ENCODE measurements around the gene EPOP. TPM values are rescaled to one million over a fixed set of nuclear protein-coding genes. Genes with fewer than 3 reads are reported as not detected.

Gene EPOP
- total RNA-seq, 1 donor from 2014 or later, result 8.2 TPM

DNA sequence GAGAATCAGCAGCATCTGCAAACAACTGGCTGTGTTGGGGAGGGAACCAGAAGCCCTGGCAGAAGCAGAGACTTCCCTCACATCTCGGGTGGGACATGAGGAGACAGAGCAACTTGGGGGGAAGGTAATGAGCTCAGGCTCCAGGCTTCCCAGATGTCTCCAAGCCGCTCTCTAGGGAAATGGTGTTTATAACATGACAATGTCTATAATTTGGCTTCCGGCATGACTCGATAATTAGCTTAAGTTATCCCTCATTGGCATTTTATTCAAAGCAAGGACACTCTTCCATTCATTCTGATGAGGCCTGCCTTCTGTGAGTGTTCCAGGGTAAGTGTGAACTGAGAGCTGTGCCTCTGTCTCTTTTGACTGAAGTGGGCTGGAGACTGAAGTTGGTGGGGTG lies 15.6 kb upstream of the EPOP start:
- no peak overlapping the region for H3K4me3 Mint-ChIP-seq (ENCODE audit: low read depth)
- no peaks in the 10 kb centered on the region for H3K9me3 Mint-ChIP-seq (ENCODE audit: low read depth)
- H3K27me3 Mint-ChIP-seq, result peaks cover 28% of the 10 kb centered on the region
- TF ChIP-seq CTCF (IDR thresholded peaks at IDR 0.05; ENCODE audit: unreplicated experiment), result no peak
- no peak for DNase-seq (ENCODE audit: low spot score, unreplicated experiment)
- peaks cover 1% of the 10 kb centered on the region for H3K36me3 Mint-ChIP-seq (ENCODE audit: insufficient read depth)
- H3K27ac Mint-ChIP-seq, result no peak overlapping the region
- no peaks in the 10 kb centered on the region for H3K4me1 Mint-ChIP-seq (ENCODE audit: low read depth)

DNA sequence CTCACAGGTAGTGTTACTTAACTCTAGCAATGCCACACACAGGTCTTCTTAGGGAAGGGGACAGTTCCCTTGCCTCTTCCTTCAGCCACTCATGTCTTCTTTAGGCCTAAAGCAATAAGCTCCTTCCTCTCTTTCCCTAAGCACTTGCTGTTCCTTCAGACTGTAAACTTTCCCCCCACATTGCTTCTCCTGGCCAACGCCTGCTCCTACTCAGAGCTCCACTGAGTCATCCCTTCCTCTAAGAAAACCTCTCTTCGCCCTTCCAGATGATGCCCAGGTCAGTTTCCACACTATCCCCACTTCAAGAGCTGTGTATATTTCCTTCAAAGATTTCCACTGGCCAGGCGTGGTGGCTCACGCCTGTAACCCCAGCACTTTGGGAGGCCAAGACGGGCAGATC lies 12.5 kb upstream of the EPOP start:
- no peaks in the 10 kb centered on the region for H3K9me3 Mint-ChIP-seq (ENCODE audit: low read depth)

GRCh38 chr17:38685491-38685890 lies 10.7 kb upstream of the EPOP start:
- TF ChIP-seq CTCF (IDR thresholded peaks at IDR 0.05; ENCODE audit: unreplicated experiment), result no peak
- H3K9me3 Mint-ChIP-seq (ENCODE audit: low read depth), result no peaks in the 10 kb centered on the region
- DNase-seq (ENCODE audit: low spot score, unreplicated experiment), result no peak
- peaks cover 14% of the 10 kb centered on the region for H3K27me3 Mint-ChIP-seq
- no peak overlapping the region for H3K4me3 Mint-ChIP-seq (ENCODE audit: low read depth)
- H3K36me3 Mint-ChIP-seq (ENCODE audit: insufficient read depth), result no peaks in the 10 kb centered on the region
- H3K4me1 Mint-ChIP-seq (ENCODE audit: low read depth), result no peaks in the 10 kb centered on the region
- H3K27ac Mint-ChIP-seq, result no peak overlapping the region

More for the DNA sequence above, 12.5 kb upstream of the EPOP start:
- no peak for TF ChIP-seq CTCF (IDR thresholded peaks at IDR 0.05; ENCODE audit: unreplicated experiment)
- Mint-ChIP-seq H3K27me3 (peaks cover 19% of the 10 kb centered on the region), H3K4me1 (ENCODE audit: low read depth) (no peaks in the 10 kb centered on the region), H3K27ac (no peak overlapping the region), H3K36me3 (ENCODE audit: insufficient read depth) (peaks cover 1% of the 10 kb centered on the region), H3K4me3 (ENCODE audit: low read depth) (no peak overlapping the region)
- no peak for DNase-seq (ENCODE audit: low spot score, unreplicated experiment)

DNA sequence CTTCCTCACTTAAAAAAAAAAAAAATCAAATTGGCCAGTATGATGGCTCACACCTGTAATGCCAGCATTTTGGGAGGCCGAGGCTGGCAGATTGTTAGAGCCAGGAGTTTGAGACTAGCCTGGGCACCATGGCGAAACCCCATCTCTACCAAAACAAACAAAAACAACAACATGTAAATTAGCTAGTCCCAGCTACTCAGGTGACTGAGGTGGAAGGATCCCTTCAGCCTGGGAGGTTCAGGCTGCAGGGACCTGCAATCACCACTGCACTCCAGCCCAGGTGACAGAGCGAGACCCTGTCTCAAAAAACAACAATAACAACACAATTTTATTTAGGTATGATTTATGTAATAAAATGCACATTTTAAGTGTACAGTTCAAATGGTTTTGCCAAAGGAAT lies 6.3 kb upstream of the EPOP start:
- no peak for DNase-seq (ENCODE audit: low spot score, unreplicated experiment)
- Mint-ChIP-seq H3K4me1 (ENCODE audit: low read depth) (no peaks in the 10 kb centered on the region), H3K27ac (no peak overlapping the region), H3K4me3 (ENCODE audit: low read depth) (no peak overlapping the region), H3K27me3 (peaks cover 11% of the 10 kb centered on the region), H3K36me3 (ENCODE audit: insufficient read depth) (no peaks in the 10 kb centered on the region), H3K9me3 (ENCODE audit: low read depth) (no peaks in the 10 kb centered on the region)
- TF ChIP-seq CTCF (IDR thresholded peaks at IDR 0.05; ENCODE audit: unreplicated experiment), result no peak

DNA sequence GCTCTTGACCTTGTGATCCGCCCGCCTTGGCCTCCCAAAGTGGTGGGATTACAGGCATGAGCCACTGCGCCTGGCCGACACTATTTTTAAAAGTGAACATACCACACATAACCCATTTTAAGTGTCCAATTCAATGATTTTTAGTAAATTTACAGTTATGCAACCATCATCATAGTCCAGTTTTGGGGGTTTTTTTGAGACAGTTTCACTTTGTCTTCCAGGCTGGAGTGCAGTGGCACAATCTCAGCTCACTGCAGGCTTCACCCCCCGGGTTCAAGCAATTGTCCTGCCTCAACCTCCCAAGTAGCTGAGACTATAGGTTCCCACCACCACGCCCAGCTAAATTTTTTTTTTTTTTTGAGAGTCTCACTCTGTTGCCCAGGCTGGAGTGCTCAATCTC lies 3.1 kb upstream of the EPOP start:
- Mint-ChIP-seq H3K4me3 (ENCODE audit: low read depth) (no peak overlapping the region), H3K27ac (no peak overlapping the region), H3K9me3 (ENCODE audit: low read depth) (no peaks in the 10 kb centered on the region), H3K4me1 (ENCODE audit: low read depth) (no peaks in the 10 kb centered on the region), H3K27me3 (peaks cover 22% of the 10 kb centered on the region), H3K36me3 (ENCODE audit: insufficient read depth) (no peaks in the 10 kb centered on the region)
- DNase-seq (ENCODE audit: low spot score, unreplicated experiment), result no peak
- TF ChIP-seq CTCF (IDR thresholded peaks at IDR 0.05; ENCODE audit: unreplicated experiment), result no peak
